HG03571 (cell line): ENCODE measurements around the gene MYEOV.

ENCODE experiments used
- ATAC-seq: cut with Tn5 transposase; IDR thresholded peaks from one replicate; pipeline ENCODE4 v1.9.1; 2021; ENCODE audit not compliant: unreplicated experiment

Gene MYEOV

DNA sequence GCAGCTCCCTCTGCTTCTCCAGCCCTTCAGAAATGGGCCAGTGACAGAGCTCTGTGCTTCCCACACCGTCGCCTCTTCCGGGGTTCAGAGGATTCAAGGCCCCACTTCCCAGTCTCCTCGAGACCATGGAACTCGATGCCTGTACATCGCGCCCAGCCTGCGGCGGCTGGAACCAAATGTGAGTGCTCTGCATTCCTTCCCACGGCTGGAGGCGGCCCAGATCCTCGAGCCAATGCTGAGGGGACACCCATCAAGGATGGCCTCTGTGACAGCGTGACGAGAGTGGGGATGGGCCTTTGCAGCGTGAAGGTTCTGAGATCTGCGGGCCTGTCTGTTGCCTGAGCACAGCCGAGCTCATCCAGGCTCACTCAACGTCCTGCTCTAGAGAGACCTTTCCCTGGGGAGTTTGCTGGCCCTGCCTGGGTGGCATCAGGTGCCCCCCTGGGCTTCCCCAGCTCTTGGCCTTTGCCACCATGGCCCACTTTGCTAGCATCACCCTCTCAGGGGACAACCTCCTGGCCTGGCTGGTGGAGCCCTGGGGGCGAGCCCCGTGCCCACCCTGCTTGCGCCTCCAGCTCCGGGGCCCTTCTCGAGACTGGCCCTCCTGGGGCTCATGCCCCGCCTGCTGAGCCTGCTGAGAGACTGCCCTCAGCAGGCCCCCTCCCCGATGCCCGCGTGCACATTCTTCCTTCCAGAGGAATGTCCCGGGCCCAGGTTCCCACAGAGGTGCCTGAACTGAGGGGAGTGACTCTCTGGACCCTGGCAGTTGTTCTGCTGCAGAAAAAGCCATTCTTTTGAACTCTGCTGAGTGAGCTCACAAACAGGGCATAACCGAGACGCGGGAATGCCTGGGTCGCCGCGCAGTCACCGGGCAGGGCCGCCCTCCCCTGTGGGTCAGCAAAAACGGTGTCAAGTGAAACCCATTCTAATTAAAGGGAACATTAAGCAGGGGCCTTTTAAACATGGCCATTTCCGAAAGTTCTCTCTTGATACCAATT is 7.3 kb upstream of the MYEOV start:
- ATAC-seq = no peak

DNA sequence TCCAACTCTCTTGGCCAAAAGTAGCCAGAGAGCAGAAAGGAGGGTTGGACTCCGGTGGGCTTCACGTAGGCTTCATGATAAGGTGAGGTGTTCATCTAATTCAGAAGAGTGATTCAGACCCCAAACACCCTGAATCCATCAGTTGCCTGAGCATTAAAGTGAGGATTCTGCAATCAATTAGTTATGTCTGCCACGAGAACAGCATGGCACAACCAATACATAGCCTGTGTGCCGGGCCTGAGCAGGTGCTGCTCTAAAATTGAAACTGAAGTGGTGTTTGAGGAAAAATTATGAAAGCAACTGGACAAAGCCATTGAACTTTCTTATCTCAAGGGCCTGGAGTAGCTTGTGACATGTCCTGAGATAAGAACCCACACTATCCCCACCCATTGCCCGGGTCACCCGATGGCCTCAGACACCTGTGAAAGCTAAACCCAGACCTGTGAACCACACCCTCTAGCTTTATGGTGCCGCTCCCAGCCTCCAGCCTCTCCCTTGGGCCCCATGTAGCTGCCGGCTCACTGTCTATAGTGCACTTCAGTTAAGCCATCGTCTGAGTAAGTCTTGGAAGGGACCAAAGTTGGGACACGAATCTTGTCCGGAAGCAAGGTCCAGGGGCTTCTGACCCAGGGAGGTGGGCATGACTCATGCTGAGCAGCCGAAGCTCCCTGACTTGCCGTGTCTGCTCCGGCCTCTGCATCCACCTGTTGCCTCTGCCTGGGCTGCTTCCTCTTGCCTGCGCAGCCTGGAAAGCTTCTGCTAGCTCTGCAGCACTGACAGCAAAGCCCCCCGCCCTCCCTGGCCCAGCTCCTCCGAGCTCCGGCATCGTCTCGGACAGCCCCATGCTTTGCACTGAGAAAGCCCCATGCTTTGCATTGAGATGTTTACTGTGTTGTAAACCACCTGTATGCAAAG is 5.7 kb upstream of the MYEOV start:
- ATAC-seq = no peak

- no peak for ATAC-seq
These were observed 5.1 kb upstream of the MYEOV start for GRCh38 chr11:69288883-69289242.

DNA sequence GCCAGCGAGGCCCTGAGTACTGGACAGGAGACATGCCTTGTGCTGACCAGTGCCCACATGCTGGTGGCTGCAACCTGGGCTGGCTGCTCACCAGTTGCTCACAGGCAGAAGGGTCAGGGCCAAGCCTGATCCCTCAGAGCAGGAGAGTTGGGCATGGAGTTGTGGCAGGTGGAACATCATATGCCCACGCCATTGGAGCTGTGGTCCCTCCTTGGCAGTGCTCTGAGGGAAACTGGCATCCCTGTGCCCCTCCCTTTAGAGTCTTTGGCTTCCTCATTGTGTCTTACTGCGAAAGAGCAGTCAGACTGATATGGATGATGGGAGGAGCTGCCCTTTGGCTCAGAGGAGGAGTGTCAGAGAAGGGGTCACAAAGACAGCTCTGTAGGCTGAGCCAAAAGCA is 3.1 kb upstream of the MYEOV start:
- no peak for ATAC-seq

- ATAC-seq = no peak
These were observed 2.4 kb upstream of the MYEOV start for GRCh38 chr11:69291459-69292110.

GRCh38 chr11:69292221-69292648 is 1.7 kb upstream of the MYEOV start:
- no peak for ATAC-seq

DNA sequence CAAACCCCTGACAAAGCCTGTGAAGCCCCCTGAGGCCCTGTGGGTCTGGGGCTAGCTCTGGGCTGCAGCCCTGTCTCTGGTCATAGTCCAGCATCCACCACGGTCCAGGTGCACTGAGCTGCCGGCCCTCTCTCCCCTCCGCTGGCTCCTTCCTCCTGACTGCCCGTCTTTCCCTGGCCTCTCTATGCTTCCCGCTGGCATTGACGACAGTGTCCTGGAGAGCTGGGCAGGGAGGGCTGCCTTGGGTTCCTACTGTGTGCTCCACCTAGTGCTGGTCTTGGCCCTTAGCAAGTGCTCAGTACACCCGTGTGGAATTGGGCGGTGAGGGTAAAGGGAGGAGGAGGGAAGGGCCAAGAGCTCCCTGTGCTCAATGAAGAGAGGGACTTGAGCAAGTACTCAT is 868 bp upstream of the MYEOV start:
- no peak for ATAC-seq

- ATAC-seq = no peak
These were observed 670 bp downstream of the MYEOV start for GRCh38 chr11:69294571-69295078.

DNA sequence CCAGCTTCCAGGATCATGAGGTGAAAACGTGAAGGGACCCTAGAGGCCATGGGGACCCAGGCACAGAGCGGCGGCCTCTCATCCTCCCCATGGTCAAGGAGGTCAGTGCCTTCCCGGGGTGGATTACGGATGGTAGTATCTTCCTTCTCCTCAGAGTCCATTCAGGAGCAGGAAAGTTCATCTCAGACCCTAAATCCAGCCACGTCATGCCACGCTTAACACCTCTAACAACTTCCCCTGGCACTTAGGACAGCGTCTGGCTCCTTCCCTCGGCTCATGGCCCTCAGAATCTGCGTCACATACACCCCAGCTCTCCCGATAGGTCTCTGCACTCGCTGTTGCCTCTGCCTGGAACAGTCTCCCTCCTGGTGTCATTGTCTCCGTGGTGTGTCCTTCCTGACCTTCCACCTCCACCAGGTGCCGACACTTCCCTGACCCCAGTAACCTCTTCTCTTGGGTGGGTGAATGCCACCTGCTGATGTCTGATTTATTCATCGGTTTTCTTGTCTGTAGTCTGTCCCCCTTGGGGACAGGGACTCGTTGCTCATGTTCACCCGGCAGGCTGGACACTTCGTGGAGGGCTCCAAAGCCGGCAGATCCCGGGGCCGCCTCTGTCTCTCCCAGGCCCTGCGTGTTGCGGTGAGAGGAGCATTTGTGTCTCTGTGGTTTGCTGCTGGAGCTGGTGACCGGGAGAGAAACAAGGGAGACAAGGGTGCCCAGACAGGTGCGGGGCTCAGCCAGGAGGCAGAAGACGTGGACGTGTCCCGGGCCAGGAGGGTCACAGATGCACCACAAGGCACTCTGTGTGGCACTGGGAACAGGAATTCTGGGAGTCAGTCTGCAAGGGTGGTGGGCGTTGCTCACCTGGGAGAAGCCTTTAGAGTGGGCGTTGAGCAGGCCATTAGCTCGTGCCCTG is 1.4 kb downstream of the MYEOV start:
- no peak for ATAC-seq

DNA sequence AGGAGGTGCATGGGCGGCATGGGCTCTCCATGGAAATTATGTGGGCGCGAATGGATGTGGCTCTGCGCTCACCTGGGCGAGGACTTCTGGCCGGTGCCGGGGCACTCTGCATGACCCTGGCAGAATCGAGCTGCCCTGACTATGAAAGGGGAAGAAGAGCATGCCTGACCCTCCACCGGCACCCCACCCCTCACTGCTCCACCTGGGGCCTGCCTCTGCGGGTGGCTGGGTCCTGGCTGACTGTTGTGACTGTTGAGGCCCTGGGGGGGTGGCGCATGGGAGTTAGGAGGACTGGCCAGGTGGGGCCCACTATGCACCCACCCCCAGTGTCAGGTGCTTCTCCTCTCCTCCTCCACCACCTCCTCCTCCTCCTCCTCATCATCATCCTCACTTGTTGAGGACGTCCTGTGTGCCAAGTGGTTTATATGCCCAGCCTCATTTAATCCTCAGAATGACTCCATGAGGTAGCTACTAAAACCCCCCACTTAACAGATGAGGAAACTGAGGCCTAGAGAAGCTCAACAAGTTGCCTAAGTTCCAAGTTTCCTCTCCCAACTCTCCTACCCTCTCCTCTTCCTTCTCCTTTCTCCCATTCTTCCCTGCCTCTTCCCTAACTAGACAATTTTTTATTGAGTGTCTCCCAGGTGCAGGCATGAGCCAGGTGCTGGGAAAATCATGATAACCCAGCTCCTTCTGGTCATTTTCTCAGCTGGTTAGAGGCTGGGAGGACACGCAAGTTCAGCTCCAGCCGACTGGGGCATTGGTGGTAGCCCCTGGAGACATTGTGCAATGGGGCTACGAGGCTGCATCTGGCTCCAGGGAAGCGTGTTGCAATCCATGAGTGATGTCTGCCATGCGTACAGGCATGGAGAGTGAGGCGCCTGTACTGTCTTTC is 2.3 kb downstream of the MYEOV start:
- no peak for ATAC-seq

DNA sequence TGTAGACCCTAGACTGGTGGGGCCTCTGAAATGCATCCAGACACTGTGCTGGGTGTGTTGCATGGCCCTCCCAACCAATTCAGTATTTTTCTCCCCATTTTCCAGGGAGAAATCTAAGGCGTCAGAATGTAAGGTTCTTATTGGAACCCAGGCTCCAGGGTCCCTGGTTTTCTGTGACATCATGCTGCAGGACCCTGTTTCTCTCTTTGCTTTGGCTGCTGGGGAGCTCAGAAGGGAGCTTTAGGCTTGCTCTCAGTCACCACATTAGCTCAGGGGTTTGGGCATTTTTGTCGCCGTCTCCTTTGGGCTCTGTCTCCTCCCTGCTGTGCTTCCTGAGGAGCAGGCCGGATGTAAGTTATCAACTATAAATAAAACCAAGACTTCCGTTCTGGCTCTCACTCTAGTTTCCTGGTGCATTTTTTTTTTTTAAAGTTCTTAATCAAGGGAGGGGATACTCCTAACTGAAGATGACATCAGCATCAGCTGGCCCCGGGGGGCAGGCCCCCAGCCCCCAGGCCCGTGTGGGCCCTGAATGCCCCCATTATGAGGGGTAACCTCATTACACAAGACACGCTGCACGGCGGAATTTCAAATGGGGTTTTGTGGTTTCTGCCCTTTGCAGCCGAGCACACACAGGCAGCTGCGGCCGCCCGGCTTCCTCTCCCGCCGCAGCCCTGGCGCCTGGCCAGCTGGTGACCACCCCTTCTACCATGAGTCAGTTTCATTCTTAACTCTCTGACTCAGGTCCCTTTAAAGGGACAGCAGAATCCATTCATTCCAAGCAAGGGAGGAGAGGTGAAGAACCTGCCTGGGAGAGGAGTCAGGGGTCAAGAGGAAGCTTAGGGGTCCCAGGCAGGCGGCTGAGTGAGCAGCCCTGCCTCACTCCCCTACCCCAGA is 3.2 kb downstream of the MYEOV start:
- ATAC-seq = peak; percentile 43

- ATAC-seq = peak; percentile 19
These were observed 3.9 kb downstream of the MYEOV start for GRCh38 chr11:69297787-69298266.

GRCh38 chr11:69298267-69299022 is 4.5 kb downstream of the MYEOV start:
- ATAC-seq = peak; percentile 32

DNA sequence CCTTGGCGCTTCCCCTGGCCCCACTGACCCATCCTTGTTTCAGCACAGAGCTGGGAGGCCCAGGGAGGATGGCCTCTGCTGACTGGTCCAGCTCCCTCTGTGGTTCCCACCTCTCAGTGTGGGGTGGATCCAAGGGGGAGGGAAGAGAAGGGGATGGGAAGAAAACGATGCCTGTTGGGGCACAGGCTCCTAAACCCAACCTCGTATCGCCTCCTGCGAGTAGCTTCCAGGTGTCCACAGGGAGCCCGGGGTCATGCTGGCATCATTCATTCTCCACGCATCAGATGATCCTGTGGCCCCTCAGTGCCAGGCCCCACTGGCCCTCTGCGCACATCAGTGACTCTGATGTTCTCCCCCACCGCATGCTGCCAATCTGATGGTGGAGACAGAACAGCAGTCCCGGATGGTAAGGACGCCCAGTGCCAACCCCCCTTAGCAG is 5.1 kb downstream of the MYEOV start:
- ATAC-seq = no peak

DNA sequence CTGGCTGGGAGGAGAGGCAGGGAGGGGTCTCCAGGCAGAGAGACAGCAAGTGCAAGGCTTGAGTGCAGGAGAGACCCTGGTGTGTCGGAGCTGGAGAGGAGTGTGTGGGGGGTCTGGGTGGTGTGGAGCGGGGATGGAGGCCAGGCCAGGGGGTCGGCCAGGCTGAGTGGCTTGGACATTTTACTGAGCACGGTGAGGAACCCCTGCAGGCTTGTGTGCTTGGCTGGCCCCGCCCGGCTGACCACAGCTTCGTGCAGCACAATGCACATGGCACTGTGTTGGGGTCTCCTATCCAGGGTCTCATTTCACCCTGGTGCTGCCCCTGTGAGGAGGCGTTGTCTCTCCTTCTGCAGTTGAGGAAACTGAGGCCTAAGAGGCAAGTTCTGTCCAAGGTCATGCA is 5.6 kb downstream of the MYEOV start:
- no peak for ATAC-seq

- no peak for ATAC-seq
These were observed 6.4 kb downstream of the MYEOV start for GRCh38 chr11:69300120-69301060.
